AG04450 (cell line): ENCODE data around the gene AWAT1. TPM values are rescaled to one million over a fixed set of nuclear protein-coding genes. Genes with fewer than 3 reads are reported as not detected.
"Not testable (repeated sequence)": the region's sequence is repeated elsewhere in the genome, so short reads cannot be mapped to it uniquely, and the experiment has no call there.

Experiments
- CTCF ChIA-PET: fragments of 300-600, 350-600 bp; formaldehyde crosslinking; extraction: SDS; loops from one replicate; lab custom pipeline; 2022; ENCODE audit warnings: antibody characterized with exemption, inconsistent platforms; lab: Charles Lee
- POLR2A ChIA-PET: fragments of 350-600 bp; formaldehyde crosslinking; extraction: SDS; loops from one replicate; lab custom pipeline; 2021; ENCODE audit warnings: antibody characterized with exemption, inconsistent platforms; lab: Yijun Ruan, JAX
- DNase-seq: peaks from one replicate; pipeline ENCODE4 v3.0.0-alpha.2; 2011; ENCODE audit warnings: low read depth, low spot score
- H3K27ac ChIP-seq: one replicate; pipeline ENCODE4 v1.5.1; 2012; ENCODE audit warnings: low read depth, low read length, control low read depth
- H3K27me3 ChIP-seq: one replicate; pipeline ENCODE4 v1.6.0; 2012; ENCODE audit warnings: low read length; ENCODE audit not compliant: control insufficient read depth, insufficient read depth
- H3K4me3 ChIP-seq: 2 replicates; pipeline ENCODE4 v1.5.1; 2011; ENCODE audit warnings: mild to moderate bottlenecking, low read depth, low read length, control low read depth
- H3K9me3 ChIP-seq: 2 replicates; pipeline ENCODE4 v1.5.1; 2012; ENCODE audit warnings: low read length; ENCODE audit not compliant: control insufficient read depth, insufficient read depth
- polyA plus RNA-seq: library from polyadenylated mRNA; depleted of rRNA; stranded (reverse); fragments of >200 nt; gene quantifications from 2 replicates; pipeline ENCODE4 v1.2.3, GENCODE V29; 2011
- TF ChIP-seq, protein P1 (sequence below): IDR thresholded peaks from 2 replicates; pipeline ENCODE4 v1.5.1; 2011; ENCODE audit warnings: low read depth, low read length, control low read depth, inconsistent platforms

Gene AWAT1
- polyA plus RNA-seq, 1 experiment: not detected

DNA sequence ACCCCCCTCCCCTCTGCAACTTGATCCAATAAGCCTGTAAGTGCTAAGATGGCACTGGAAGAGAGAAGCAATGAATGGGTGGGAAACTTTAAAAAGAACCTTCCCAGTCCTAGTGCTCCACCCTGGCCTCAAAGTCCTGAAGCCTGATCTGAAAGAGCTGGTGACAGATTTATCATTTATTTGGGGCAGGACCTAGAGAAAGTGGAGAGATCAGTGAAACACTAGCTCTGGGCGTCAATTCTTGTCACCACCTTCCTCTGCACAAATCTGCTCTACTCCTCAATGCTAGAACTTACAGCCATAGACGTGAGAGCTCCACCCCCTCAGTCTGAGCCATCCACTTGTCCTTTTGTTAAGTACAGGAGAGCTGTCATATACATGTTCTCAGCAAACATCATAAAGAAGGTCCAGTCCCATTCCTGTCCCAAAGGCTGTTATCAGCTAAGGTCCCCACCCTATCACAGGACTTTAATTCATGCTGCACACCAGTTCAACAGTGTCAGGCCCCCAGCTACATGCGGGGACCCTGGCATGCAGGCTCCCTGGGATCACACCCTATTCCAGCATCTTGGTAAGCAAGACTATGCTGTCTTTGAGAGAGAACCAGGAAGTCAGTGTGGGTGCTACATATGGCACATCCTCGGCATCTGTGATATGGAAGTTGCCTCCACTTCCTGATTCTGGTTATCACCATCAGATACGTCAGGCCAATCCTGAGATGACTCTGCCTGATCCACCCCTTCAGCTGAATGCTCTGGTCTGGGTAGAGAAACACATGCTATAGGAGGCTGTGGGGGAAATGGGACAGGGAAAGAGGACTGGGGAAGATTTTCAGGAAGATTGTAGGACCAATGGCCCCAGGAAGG lies 23.2 kb downstream of the AWAT1 start:
- TF ChIP-seq, protein P1, sequence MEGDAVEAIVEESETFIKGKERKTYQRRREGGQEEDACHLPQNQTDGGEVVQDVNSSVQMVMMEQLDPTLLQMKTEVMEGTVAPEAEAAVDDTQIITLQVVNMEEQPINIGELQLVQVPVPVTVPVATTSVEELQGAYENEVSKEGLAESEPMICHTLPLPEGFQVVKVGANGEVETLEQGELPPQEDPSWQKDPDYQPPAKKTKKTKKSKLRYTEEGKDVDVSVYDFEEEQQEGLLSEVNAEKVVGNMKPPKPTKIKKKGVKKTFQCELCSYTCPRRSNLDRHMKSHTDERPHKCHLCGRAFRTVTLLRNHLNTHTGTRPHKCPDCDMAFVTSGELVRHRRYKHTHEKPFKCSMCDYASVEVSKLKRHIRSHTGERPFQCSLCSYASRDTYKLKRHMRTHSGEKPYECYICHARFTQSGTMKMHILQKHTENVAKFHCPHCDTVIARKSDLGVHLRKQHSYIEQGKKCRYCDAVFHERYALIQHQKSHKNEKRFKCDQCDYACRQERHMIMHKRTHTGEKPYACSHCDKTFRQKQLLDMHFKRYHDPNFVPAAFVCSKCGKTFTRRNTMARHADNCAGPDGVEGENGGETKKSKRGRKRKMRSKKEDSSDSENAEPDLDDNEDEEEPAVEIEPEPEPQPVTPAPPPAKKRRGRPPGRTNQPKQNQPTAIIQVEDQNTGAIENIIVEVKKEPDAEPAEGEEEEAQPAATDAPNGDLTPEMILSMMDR: no peak
- no peak for DNase-seq
- Histone ChIP-seq H3K9me3 (no peaks in the 10 kb centered on the region), H3K27ac (no peak overlapping the region), H3K4me3 (no peak overlapping the region), H3K27me3 (no peaks in the 10 kb centered on the region)
- ChIA-PET POLR2A (no interaction called here), CTCF (interaction anchor here (1.3 kb wide), 1 partner anchor 124 kb away, joined by 4 read pairs; no protein-coding TSS in a partner anchor)

DNA sequence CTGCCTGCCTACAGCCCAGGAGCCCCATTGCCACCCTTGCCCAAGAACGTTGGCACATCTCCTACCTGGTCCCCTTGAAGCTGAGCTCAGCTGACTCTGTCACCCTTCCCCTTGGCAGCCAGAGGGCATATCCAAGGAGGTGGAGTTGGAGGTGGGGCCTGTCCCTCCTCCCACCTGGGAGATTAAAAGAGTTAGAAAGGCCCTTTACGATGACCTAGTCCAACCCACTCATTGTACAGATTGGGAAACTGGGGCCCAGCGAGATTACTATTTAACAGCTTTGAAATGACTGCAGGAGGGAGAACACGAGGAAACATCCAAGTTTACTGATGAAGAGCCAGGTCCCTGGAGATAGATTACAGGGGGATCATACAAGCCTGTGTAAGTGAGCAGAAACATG lies 25.6 kb downstream of the AWAT1 start, which contains the start of gene P2RY4:
P2RY4 (minus strand) TSS at position 101 of the 400 bp plus-strand sequence. CDS start 580 bp downstream, outside the sequence.
- DNase-seq: no peak
- CTCF ChIA-PET: no interaction called here
- Histone ChIP-seq H3K9me3 (no peaks in the 10 kb centered on the region), H3K27ac (no peak within 1 kb of the TSS), H3K4me3 (no peak within 1 kb of the TSS), H3K27me3 (no peaks in the 10 kb centered on the region)
- TF ChIP-seq, protein P1: no peak
- POLR2A ChIA-PET: no interaction called here

DNA sequence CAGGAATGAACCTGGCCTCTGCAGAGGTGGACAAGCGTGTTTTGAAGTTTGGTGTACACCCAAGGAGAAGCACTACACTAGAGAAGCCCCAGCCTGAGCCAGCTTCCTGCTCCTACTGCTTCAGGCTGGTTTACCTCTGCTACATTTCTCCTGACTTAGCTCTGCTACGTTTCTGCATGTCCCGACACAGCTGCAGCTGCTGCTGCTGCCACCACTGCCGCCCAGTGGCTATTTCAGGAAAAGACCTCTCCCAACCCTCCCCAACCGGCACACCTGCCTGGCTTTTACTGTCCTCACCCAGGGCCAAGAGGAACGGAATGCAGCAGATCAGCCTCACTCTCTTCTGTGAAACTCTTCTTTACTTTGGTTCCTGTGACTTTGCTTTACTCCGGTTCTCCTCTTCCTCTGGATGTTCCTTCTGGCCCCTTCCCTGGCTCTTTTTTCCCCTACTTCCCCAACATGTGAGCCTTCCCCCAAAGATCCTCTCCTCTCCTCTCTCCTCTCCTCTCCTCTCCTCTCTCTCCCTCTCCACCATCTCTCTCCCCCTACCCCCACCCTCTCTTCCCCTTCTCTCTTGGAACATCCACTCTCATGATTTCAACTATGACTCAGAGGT lies 28.6 kb downstream of the AWAT1 start:
- Histone ChIP-seq H3K27ac (no peak overlapping the region), H3K4me3 (no peak overlapping the region), H3K9me3 (no peaks in the 10 kb centered on the region), H3K27me3 (no peaks in the 10 kb centered on the region)
- POLR2A ChIA-PET: no interaction called here
- DNase-seq: no peak
- TF ChIP-seq, protein P1: peak; percentile 60
- CTCF ChIA-PET: interaction anchor here (1.0 to 1.7 kb wide), 2 partner anchors 95 to 130 kb away, joined by 3 to 7 read pairs; partner anchors contain the start of gene IGBP1

DNA sequence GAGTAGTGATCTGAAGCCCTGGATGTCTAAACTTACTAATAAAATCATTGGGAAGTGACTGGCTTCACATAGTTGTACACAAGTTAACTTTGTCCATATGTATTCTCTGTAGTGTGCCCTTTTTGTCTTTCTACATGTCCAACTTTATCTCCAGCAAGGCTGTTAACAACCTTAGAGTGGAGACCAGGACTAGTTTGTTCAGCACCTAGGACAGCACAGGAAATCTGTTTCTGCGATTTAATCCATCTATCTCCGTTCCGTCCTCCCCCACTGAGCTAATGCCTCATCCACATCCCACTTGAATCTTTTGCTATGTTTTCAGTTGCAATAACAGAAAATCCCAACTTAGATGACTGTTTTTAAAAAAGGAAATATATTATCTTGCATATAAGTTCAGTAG lies 30.3 kb downstream of the AWAT1 start:
- TF ChIP-seq, protein P1: no peak
- DNase-seq: no peak
- no peak overlapping the region for H3K27ac ChIP-seq
- no peak overlapping the region for H3K4me3 ChIP-seq
- POLR2A ChIA-PET: no interaction called here
- CTCF ChIA-PET: no interaction called here
- no peaks in the 10 kb centered on the region for H3K27me3 ChIP-seq
- no peaks in the 10 kb centered on the region for H3K9me3 ChIP-seq

DNA sequence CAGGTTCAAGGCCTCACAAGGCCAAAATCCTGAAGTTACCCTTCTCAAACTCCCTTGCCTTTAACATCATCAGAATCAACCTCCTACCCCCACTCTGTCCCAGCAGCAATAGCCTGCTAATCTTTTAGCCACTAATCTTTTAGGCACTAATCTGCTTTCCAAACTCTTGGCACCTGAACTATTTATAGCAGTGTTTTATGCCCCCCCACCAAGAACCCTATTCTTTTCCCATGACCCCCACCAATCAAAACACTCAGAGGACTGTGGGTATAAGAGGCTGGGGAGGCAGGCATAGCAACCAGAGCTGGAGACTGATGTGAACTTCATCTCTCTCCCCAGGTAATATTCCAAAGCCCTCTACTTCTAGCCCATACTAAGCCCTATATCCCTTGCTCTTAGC lies 33.6 kb downstream of the AWAT1 start, which contains the start of gene ARR3:
ARR3 (plus strand) TSS at position 301 of the 400 bp plus-strand sequence. CDS start 1,052 bp downstream, outside the sequence.
- ChIA-PET POLR2A (no interaction called here), CTCF (no interaction called here)
- Histone ChIP-seq H3K27me3 (no peaks in the 10 kb centered on the region), H3K4me3 (no peak within 1 kb of the TSS), H3K27ac (no peak within 1 kb of the TSS), H3K9me3 (no peaks in the 10 kb centered on the region)
- DNase-seq: no peak
- TF ChIP-seq, protein P1: no peak

DNA sequence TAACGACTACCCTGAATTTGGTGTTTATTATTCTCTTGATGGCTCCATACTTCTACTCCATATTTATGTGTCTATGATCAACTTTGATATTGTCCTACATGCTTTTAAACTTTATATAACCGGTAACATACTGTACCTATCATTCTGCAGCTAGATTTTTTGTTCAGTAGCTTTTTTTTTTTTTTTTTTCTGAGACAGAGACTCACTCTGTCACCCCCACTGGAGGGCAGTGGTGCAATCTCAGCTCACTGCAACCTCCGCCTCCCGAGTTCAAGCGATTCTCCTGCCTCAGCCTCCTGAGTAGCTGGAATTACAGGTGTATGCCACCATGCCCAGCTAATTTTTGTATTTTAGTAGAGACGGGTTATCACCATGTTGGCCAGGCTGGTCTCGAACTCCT lies 39.6 kb downstream of the AWAT1 start:
- POLR2A ChIA-PET: not testable (repeated sequence)
- CTCF ChIA-PET: interaction anchor here (0.6 to 1.0 kb wide), 3 partner anchors 97 to 140 kb away, joined by 3 to 4 read pairs (median 4); partner anchors contain the start of gene DGAT2L6

More for the DNA sequence above, 39.6 kb downstream of the AWAT1 start:
- H3K4me3 ChIP-seq, DNase-seq, H3K27ac ChIP-seq, H3K27me3 ChIP-seq, H3K9me3 ChIP-seq: not testable (repeated sequence)
